Urinary bladder (tissue), 4 donors: ENCODE data around the gene GYPB. TPM values are rescaled to one million over a fixed set of nuclear protein-coding genes. Genes with fewer than 3 reads are reported as not detected.
"Not testable (repeated sequence)": the region's sequence is repeated elsewhere in the genome, so short reads cannot be mapped to it uniquely, and the experiment has no call there.

Experiments
- DNase-seq: peaks from one replicate; pipeline ENCODE4 v3.0.0-alpha.2; 2015; ENCODE audit errors: extremely low spot score
- H3K27ac ChIP-seq: one replicate; pipeline ENCODE4 v1.5.1; 2013; ENCODE audit warnings: low read depth, mild to moderate bottlenecking, moderate library complexity
- H3K36me3 ChIP-seq: one replicate; pipeline ENCODE4 v1.6.1; 2013; ENCODE audit warnings: mild to moderate bottlenecking, moderate library complexity; ENCODE audit not compliant: insufficient read depth
- H3K4me1 ChIP-seq: one replicate; pipeline ENCODE4 v1.6.1; 2013; ENCODE audit warnings: mild to moderate bottlenecking, moderate library complexity; ENCODE audit not compliant: insufficient read depth
- H3K4me3 ChIP-seq: one replicate; pipeline ENCODE4 v1.5.1; 2013; ENCODE audit warnings: low read depth, low read length
- WGBS: extraction: QIAGEN DNeasy Blood & Tissue Kit; methylation state at CpG from one replicate; pipeline ENCODE4 v1.1.7; 2013; 5-methylcytosine and 5-hydroxymethylcytosine counted together
- polyA plus RNA-seq: library from polyadenylated mRNA; stranded (reverse); fragments of 200-250 nt; gene quantifications from one replicate; pipeline ENCODE4 v1.2.3, GENCODE V29; 2013
- total RNA-seq: library from RNA; depleted of rRNA; stranded (reverse); fragments of >200 nt; gene quantifications from one replicate; pipeline ENCODE4 v1.2.3, GENCODE V29; 2014
- donor health status: healthy with polysubstance abuse.
- donor health status: healthy.

The GYPB gene
- total and polyA plus RNA-seq, 2 donors, result 5.8 TPM; not detected in 1

GRCh38 chr4:144024399-144025053 lies 5.3 kb upstream of the GYPB start:
- not testable (repeated sequence) for DNase-seq, H3K4me1 ChIP-seq, H3K36me3 ChIP-seq, H3K4me3 ChIP-seq, H3K27ac ChIP-seq
- WGBS, result 83% methylated on average over 4 of the region's 4 CpGs

- not testable (repeated sequence) for H3K36me3 ChIP-seq, H3K4me1 ChIP-seq, H3K27ac ChIP-seq, H3K4me3 ChIP-seq, DNase-seq
- WGBS, result 68% methylated on average over 2 of the region's 3 CpGs
Measured at GRCh38 chr4:144022772-144023400, 3.7 kb upstream of the GYPB start.

GRCh38 chr4:144021336-144021990 lies 2.3 kb upstream of the GYPB start:
- H3K4me1 ChIP-seq, H3K36me3 ChIP-seq, DNase-seq, H3K27ac ChIP-seq, H3K4me3 ChIP-seq: not testable (repeated sequence)
- WGBS, result 33% methylated on average over 4 of the region's 4 CpGs

- not testable (repeated sequence) for H3K27ac ChIP-seq, H3K4me3 ChIP-seq, H3K36me3 ChIP-seq, H3K4me1 ChIP-seq, DNase-seq
- 76% methylated on average over 3 of the region's 3 CpGs for WGBS
Measured at GRCh38 chr4:144018223-144019000, 768 bp downstream of the GYPB start.

- not testable (repeated sequence) for H3K36me3 ChIP-seq, H3K4me1 ChIP-seq, DNase-seq, H3K4me3 ChIP-seq, H3K27ac ChIP-seq
- WGBS, result 92% methylated on average over 4 of the region's 4 CpGs
Measured at GRCh38 chr4:144017271-144017670, 1.9 kb downstream of the GYPB start.

- WGBS, result 84% methylated on average over 2 of the region's 2 CpGs
- not testable (repeated sequence) for H3K27ac ChIP-seq, H3K36me3 ChIP-seq, H3K4me1 ChIP-seq, H3K4me3 ChIP-seq, DNase-seq
Measured at GRCh38 chr4:144016057-144016605, 3.0 kb downstream of the GYPB start.

- H3K4me3 ChIP-seq, result no peak overlapping the region
- H3K27ac ChIP-seq, result no peak overlapping the region
- no peaks in the 10 kb centered on the region for H3K36me3 ChIP-seq
- DNase-seq, result no peak
- WGBS, result 67% methylated on average over 2 of the region's 2 CpGs
- H3K4me1 ChIP-seq, result no peaks in the 10 kb centered on the region
Measured at GRCh38 chr4:144014808-144015207, 4.4 kb downstream of the GYPB start.

GRCh38 chr4:144008602-144009001 lies 10.6 kb downstream of the GYPB start:
- H3K27ac ChIP-seq, H3K4me1 ChIP-seq, H3K36me3 ChIP-seq, DNase-seq, H3K4me3 ChIP-seq: not testable (repeated sequence)
- WGBS, result 93% methylated on average over 3 of the region's 3 CpGs

GRCh38 chr4:144007960-144008359 lies 11.2 kb downstream of the GYPB start:
- 95% methylated on average over 1 of the region's 1 CpG for WGBS
- H3K4me1 ChIP-seq, H3K4me3 ChIP-seq, DNase-seq, H3K36me3 ChIP-seq, H3K27ac ChIP-seq: not testable (repeated sequence)

- H3K4me3 ChIP-seq, H3K36me3 ChIP-seq, DNase-seq, H3K27ac ChIP-seq, H3K4me1 ChIP-seq: not testable (repeated sequence)
- WGBS, result 78% methylated on average over 2 of the region's 2 CpGs
Measured at GRCh38 chr4:144006200-144006803, 12.9 kb downstream of the GYPB start.

- not testable (repeated sequence) for H3K27ac ChIP-seq, H3K4me1 ChIP-seq, H3K4me3 ChIP-seq, DNase-seq, H3K36me3 ChIP-seq
Measured at GRCh38 chr4:144005558-144005953, 13.6 kb downstream of the GYPB start.

- DNase-seq, H3K27ac ChIP-seq, H3K36me3 ChIP-seq, H3K4me1 ChIP-seq, H3K4me3 ChIP-seq: not testable (repeated sequence)
- 62% methylated on average over 4 of the region's 4 CpGs for WGBS
Measured at GRCh38 chr4:144004868-144005557, 14.2 kb downstream of the GYPB start.

- not testable (repeated sequence) for H3K4me3 ChIP-seq, DNase-seq, H3K36me3 ChIP-seq, H3K4me1 ChIP-seq, H3K27ac ChIP-seq
Measured at GRCh38 chr4:144003890-144004265, 15.3 kb downstream of the GYPB start.
